ENCODE results near the gene TPM1. TPM values are rescaled to one million over a fixed set of nuclear protein-coding genes. Genes with fewer than 3 reads are reported as not detected.

Gene TPM1
- total RNA-seq, 1 experiment from 2014 or later = 421 TPM

GRCh38 chr15:63109920-63110319 lies 67.4 kb downstream of the TPM1 start (continued):
- TF ChIP-seq MAX (CRISPR knock-in tag; IDR thresholded peaks at IDR 0.05) (no peak), ZNF423 (CRISPR knock-in tag; IDR thresholded peaks at IDR 0.05) (no peak), ZNF219 (CRISPR knock-in tag; IDR thresholded peaks at IDR 0.05; ENCODE audit: borderline replicate concordance) (no peak), CDX4 (CRISPR knock-in tag; IDR thresholded peaks at IDR 0.05; ENCODE audit: borderline replicate concordance) (no peak), TCF7 (CRISPR knock-in tag; IDR thresholded peaks at IDR 0.05; ENCODE audit: low read depth) (no peak), ZNF396 (CRISPR knock-in tag; IDR thresholded peaks at IDR 0.05; ENCODE audit: borderline replicate concordance) (no peak), ZBTB43 (CRISPR knock-in tag; IDR thresholded peaks at IDR 0.05) (no peak), ZNF121 (CRISPR knock-in tag; IDR thresholded peaks at IDR 0.05) (no peak), CTCF (IDR thresholded peaks at IDR 0.05) (no peak), IRF2 (CRISPR knock-in tag; IDR thresholded peaks at IDR 0.05; ENCODE audit: borderline replicate concordance, low read depth) (no peak), ZNF138 (CRISPR knock-in tag; conservative IDR thresholded peaks at IDR 0.05) (no peak), ZNF416 (CRISPR knock-in tag; IDR thresholded peaks at IDR 0.05) (no peak), ZNF425 (CRISPR knock-in tag; conservative IDR thresholded peaks at IDR 0.05) (no peak), ATF3 (CRISPR knock-in tag; conservative IDR thresholded peaks at IDR 0.05) (no peak), NR3C1 (CRISPR knock-in tag; conservative IDR thresholded peaks at IDR 0.05; ENCODE audit: low read depth) (no peak), NFYB (CRISPR knock-in tag; conservative IDR thresholded peaks at IDR 0.05; ENCODE audit: low read depth) (no peak)

GRCh38 chr15:63110428-63111026 lies 68.0 kb downstream of the TPM1 start:
- ChIA-PET CTCF (no interaction called here), POLR2A (no interaction called here)
- DNase-seq (ENCODE audit: low spot score) (no peak), ATAC-seq (no peak)
- Mint-ChIP-seq H3K4me1 (no peaks in the 10 kb centered on the region), H3K9me3 (peaks cover 6% of the 10 kb centered on the region), H3K36me3 (no peaks in the 10 kb centered on the region), H3K27me3 (ENCODE audit: low read depth) (no peaks in the 10 kb centered on the region; the same call in 1 of the 2 replicates), H3K4me3 (no peak overlapping the region), H3K27ac (no peak overlapping the region)
- no peak for TF ChIP-seq GRHL2 (CRISPR knock-in tag; IDR thresholded peaks at IDR 0.05; ENCODE audit: insufficient replicate concordance, severe bottlenecking)
- TF ChIP-seq IRF2 (CRISPR knock-in tag; IDR thresholded peaks at IDR 0.05; ENCODE audit: borderline replicate concordance, low read depth) = no peak
- no peak for TF ChIP-seq MAX (CRISPR knock-in tag; IDR thresholded peaks at IDR 0.05)
- TF ChIP-seq TCF7 (CRISPR knock-in tag; IDR thresholded peaks at IDR 0.05; ENCODE audit: low read depth) = no peak
- no peak for TF ChIP-seq ELF4 (CRISPR knock-in tag; IDR thresholded peaks at IDR 0.05; ENCODE audit: low read depth)
- TF ChIP-seq MXD4 (CRISPR knock-in tag; IDR thresholded peaks at IDR 0.05; ENCODE audit: borderline replicate concordance) = no peak
- TF ChIP-seq ZNF416 (CRISPR knock-in tag; IDR thresholded peaks at IDR 0.05) = no peak
